HL-60/S4 treated with retinoic acid at 250 ng/mL for 4 days and 3 days (cell line): ENCODE data around the gene CLEC12A.
"Not testable (repeated sequence)": the region's sequence is repeated elsewhere in the genome, so short reads cannot be mapped to it uniquely, and the experiment has no call there.

ENCODE experiments used
- in situ Hi-C: fragments of 300-500 bp; cut with MboI; formaldehyde crosslinking; loops from 2 replicates; pipeline ENCODE4 v1.7.0; 2022; ENCODE audit warnings: low sequenced_read_pairs

CLEC12A gene

DNA sequence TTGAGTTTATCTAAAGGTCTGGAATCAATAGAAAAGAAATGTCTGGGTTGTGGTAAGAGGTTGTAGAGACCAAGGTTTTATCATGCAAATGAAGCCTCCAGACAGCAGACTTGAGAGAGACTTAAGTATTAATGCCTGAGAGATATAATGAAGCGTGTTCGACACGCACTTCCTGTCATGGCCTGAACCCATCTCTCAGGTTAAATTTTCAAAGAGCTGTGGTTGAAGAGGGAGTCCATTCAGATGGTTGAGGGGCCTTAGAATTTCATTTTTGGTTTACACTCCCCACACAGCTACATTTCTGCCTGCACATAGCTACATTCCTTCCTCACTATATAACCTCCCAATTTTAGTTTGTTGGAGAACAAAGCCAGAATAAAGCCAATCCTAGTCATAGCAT, 10.1 kb upstream of the CLEC12A start:
- in situ Hi-C loops: no loop called here

DNA sequence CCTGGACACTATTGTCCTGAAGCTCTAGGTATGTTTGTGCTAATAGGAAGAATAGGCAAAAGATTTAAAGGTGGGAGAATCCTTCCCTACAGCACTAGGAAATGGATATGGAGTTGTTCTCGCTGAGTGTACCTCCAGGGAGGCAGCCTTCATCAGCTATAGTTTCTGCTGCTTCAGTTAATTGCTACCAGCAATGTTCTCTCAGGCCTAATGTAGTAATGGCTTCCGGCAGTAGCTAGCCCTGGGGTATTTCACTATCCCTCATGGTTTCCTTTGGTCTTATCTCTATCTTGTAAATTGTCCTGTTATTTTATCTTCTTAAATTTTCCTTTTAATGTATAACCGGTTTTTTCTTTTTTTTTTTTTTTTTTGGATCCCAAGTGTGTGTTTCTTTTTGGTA, 9.3 kb upstream of the CLEC12A start:
- in situ Hi-C loops: no loop called here

DNA sequence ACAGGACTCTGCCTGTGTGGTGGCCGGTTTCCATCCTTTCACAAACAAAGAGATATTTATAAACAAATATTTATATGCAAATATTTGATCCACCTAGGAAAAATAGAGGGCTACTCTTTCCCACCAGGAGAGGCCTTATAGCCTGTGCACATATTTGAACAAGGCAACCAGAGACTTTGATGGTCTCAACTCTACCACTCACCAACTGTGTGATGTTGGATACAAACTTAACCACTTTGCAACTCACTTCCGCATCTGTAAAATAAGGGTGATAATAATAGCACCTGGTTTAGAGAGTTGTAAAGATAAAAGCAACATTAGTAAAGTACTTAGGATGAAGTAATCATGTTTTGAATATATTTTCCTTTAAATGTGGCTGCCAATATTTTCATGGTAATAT, 1.5 kb upstream of the CLEC12A start:
- in situ Hi-C loops: no loop called here

DNA sequence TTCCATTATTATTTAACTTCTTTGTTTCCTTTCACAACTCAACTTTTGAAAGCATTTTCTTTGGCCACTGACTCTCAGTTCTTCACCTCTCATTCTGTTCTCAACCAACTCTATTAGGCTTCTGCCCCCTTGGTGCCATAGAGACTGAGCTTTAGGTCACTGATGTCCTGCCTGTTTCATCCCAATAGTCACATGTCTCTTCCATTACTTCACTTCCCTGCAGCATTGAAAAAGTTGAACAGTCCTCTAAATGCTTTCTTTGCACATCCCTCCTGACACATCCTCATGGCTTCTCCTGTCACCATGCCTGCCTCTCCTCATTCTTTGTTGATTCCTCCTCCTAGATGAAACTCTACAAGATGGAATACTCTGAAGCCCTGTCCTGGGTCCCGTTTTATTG, 2.7 kb downstream of the CLEC12A start:
- in situ Hi-C loops: no loop called here

DNA sequence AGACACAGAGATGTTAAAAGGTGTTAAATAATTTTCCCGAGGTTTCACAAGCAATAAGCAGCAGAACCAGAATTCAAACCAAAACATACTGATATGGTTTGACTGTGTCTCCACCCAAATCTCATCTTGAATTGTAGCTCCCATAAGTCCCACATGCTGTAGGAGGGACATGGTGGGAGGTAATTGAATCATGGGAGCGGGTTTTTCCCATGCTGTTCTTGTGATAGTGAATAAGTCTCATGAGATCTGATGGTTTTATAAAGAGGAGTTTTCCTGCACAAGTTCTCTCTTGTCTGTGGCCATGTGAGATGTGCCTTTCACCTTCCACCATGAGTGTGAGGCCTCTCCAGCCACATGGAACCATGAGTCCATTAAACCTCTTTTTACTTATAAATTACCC, 3.5 kb downstream of the CLEC12A start:
- in situ Hi-C loops: not testable (repeated sequence)

DNA sequence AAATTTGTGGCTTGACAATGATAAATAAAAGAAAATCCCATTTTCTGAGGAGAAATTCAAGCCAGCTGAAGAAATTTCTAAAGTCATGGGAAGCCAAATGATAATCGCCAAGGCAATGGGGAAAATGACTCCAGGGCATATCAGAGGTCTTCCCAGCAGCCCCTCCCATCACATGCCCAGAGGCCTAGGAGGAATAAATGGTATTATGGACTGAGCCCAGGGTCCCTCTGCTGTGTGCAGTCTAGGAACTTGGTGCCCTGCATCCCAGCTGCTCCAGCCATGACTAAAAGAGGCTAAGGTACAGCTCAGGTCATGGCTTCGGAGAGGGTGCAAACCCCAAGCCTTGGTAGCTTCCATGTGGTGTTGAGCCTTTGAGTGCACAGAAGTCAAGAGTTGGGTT, 4.4 kb downstream of the CLEC12A start:
- in situ Hi-C loops: no loop called here

DNA sequence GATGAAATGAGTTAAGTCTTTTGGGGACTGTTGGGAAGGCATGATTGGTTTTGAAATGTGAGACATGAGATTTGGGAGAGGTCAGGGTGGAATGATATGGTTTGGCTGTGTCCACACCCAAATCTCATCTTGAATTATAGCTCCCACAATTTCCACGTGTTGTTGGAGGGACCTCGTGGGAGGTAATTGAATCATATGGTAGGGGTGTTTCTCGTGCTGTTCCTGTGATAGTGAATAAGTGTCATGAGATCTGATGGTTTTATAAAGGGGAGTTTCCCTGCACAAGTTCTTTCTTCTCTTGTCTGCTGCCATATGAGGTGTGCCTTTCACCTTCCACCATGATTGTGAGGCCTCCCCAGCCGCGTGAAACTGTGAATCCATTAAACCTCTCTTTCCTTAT, 5.4 kb downstream of the CLEC12A start:
- in situ Hi-C loops: not testable (repeated sequence)

DNA sequence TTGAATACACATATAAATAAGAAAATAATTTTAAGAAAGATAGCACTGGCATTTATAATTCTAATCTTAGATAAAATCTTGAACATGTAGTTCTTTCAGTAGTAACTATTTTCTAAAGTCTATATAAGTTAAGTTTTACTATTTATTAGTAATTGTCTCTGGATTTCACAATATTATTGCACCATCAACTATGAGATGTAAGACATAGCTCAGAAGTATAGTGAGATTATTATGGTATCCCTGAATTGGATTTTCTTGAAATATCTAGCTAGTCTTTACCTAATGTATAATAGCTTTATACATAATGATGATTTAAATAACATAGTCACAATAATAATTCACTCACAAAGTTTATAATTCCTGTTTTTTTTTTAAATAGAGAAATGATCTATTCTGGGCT, 6.7 kb downstream of the CLEC12A start:
- in situ Hi-C loops: no loop called here

DNA sequence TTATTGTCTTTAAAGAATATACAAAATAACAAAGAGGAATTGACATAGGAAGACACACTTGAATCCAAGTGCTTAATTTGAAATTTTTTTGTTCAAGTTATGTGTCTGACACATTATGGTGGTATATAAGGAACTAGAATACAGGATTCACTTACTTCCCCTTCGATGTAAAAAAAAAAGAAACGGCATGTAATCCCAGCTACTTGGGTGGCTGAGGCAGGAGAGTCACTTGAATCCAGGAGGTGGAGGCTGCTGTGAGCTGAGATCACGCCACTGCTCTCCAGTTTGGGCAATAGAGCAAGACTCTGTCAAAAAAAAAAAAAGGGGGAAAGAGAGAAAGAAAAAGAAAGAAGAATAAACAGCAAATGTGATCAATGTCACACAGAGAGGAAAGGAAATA, 8.9 kb downstream of the CLEC12A start:
- in situ Hi-C loops: no loop called here

DNA sequence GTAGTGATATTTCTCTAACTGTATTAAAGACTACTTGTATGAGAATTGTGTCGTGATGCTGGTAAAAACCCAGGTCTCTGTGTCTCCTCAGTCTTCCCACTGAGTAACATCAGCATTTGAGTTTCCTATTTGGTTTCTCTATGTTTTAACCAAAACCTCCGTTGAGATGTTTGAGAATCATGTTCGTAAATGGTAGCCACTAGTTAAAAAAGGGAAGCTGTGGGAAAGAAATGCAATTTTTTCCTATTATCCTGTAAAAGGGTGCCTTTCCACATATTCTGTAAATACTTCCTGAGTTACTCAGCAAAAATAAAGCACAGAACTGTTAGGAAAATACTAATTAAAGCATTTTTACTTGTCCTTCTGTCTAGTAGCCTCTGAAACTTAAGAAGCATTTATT, 20.7 kb downstream of the CLEC12A start:
- in situ Hi-C loops: no loop called here

DNA sequence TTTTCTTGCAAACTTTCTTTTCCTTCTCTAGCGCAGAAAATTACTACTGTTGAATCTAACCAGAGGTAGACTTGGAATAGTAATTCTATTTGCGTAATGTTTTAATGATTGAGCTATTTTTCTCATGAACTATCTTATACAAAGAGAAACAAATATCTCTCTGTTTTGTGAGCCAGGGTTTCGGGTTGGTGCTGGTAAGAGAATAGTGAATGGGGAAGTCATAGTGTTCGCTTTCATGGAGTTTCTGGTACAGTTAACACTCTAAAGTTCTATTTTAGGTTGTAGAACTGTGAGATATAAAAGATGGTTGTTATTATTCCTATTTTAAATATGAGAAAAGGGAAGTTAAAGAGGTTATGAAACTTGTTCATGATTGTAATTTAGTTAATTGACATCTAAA, 21.1 kb downstream of the CLEC12A start:
- in situ Hi-C loops: no loop called here

DNA sequence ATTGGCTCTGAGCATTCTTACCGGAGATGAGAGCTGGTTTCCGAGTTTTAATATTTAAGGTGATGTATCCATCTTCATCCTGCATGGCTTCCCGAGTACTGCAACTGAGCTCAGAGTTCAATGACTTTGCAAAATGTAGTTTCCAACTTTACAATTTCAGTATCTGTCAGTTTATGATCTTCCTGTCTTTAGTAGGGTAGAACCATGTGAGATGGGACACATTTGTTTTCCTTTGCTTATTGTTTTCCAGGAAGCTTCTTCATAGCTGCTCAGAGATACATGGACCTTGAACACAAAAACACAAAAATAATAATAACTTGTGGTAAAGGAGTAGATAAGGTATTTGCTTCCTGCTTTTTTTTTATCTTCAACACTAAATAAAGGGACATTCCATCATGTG, 27.8 kb downstream of the CLEC12A start, which contains the start of gene CLEC1B:
Gene CLEC1B (minus strand): TSS at position 106 of the 400 bp plus-strand sequence. CDS start 21 bp downstream, at position 85.
- in situ Hi-C loops: no loop called here

DNA sequence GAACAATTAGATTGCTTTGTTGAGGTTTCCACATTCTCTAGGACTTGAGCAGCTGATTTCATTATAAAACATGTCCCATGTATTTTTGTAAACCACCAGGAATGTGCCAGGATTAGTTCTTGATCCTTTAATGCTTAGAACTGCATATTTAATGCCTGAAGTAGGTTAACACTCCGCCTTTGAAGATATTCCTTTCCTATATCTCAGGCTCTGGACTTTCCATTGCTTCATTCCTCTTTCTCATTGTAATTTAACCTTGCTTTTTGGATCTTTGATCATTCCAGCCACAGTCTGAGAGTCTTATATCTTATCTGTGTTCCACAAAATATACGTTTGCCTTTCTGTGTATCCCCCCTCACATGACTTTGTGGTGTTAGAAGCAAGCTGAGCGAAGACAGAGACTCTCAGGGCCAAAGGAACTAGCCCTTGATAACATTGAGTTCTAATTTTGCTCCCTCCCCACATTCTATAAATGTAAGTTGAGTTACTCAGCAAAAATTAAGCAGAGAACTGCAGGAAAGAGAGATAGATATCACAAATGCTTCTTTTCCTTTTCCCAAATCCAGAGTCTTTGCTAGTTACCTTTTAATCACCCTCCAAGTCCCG, 30.1 kb downstream of the CLEC12A start:
- in situ Hi-C loops: loop anchor here (25.0 kb wide), 1 partner anchor 189 kb away; no protein-coding TSS in a partner anchor

DNA sequence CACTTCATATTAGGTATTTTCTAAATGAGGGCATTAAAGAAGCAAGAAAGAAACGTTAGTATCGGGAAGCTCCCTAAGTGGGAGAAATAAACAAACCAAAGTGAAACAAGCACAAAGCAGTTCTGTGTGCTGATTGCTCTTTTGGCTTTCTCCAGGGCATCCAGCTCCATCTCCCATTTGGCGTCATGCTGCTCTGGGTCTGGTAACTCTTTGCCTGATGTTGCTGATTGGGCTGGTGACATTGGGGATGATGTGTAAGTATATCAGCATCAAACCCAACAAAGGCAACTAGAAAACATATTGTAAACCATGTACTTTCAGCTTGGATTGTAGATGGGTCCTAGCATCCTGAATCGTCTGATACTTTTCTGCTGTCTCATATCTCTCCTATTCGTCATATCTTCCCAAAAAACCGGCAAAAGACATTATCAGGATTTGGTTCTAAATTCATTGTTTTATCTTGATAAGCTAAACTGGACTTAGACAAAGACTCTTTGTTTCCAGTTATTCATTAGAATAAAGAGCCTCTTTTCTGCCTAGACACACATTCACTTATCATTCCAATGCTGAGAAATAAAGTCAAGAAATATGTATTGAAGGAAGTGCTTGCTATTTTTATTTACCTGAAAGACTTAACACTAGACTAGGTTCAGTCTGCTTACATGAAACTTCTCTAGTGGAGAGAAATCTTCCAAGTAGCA, 41.6 kb downstream of the CLEC12A start:
- in situ Hi-C loops: loop anchor here (25.0 kb wide), 1 partner anchor 200 kb away; no protein-coding TSS in a partner anchor

DNA sequence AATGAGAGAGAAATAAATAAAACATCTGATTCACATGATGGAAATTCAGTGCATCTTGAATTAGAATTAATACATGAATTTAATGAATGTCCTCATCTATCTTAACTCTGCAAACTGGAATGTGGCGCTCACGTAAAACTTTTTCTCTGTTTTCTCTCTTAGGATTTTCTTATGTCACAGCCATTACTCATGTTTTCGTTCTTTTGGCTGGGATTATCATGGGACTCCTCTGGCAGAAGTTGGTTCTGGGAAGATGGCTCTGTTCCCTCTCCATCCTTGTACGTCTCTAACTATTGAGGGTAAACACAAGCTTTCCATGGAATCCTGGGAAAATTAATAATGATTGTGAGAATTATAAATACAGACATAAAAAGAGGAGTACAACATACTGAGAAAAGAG, 44.2 kb downstream of the CLEC12A start:
- in situ Hi-C loops: loop anchor here (25.0 kb wide), 1 partner anchor 203 kb away; no protein-coding TSS in a partner anchor

DNA sequence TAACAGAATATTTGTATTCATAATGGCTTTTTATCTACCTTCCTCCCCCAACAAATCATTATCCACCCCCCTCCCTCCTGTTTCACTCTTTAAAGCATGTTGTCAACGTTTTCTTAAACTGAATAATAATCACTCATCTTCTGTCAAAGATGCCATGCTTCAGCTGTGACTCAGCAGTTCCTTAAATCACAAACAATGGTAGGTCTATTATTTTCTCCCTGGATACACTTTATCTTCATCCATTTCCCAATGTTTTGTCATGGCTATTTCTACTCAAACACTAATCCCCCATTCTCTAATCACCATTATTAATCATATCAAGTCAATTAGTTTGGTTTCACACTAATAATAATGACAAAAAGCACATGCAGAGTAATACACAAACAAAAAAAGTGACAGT, 45.7 kb downstream of the CLEC12A start:
- in situ Hi-C loops: loop anchor here (25.0 kb wide), 1 partner anchor 205 kb away; no protein-coding TSS in a partner anchor

DNA sequence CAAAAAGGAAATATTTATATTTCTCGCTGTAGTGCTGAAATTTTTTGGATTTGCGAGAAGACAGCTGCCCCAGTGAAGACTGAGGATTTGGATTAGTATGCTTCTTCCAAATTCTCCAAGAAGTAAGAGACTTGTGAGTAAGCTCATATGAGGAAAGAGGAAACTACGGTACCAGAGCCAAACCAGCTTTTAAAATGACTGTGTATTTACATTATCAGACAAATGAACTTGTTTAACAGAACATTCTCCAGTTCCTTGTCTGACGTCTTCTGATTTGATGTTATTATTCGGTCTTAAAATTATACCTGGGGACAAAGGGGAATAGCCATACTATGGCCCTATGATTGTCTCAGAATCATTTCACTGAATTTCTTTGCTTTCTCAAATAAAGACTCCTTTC, 47.2 kb downstream of the CLEC12A start:
- in situ Hi-C loops: loop anchor here (25.0 kb wide), 1 partner anchor 206 kb away; no protein-coding TSS in a partner anchor

DNA sequence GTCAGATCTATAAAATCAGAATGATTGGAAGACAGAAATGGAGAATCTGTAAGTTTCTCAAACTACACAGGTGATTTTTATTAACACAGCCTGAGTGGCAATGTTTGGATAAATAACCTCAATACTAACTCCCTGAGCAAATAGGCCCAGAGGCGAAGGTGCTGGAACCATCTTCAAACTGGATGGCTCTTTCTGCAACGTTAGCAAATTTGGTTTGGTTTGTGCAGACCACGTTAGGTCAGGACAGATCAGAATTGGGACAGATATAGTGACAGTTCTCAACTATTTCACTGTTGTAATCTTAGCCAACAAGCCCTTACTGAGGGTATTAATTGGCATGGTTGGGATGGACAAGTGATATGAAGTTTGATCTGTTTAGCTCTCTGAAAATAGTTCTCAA, 50.1 kb downstream of the CLEC12A start:
- in situ Hi-C loops: loop anchor here (25.0 kb wide), 1 partner anchor 209 kb away; no protein-coding TSS in a partner anchor

DNA sequence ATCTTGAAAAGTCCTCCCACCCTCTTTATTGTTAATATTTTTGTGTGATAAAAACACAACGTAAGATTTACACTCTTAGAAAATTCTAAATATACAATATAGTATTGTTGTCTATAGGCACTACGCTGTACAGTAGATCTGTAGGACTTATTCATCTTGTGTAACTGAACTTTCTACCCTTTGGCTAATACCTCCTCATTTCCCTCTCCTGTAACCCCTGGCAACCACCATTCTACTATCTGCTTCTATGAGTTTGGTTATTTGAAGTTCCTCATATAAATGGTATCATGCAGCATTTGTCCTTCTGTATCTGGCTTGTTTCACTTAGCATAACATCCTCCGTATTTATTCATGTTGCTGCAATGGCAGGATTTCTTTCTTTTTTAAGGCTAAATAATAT, 54.0 kb downstream of the CLEC12A start:
- in situ Hi-C loops: loop anchor here (25.0 kb wide), 1 partner anchor 112 kb away; the partner anchor contains the start of gene CLEC7A

DNA sequence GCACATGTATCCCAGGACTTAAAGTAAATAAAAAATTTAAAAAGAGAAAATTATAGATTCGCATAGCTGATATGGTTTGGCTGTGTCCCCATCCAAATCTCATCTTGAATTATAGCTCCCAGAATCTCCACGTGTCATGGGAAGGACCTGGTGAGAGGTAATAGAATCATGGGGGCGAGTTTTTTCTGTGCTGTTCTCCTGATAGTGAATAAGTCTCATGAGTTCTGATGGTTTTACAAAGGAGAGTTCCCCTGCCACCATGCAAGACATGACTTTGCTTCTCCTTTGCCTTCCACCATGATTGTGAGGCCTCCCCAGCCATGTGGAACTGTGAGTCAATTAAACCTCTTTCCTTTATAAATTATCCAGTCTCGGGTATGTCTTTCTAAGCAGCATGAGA, 55.5 kb downstream of the CLEC12A start:
- in situ Hi-C loops: loop anchor here (25.0 kb wide), 1 partner anchor 111 kb away; the partner anchor contains the start of gene CLEC7A

DNA sequence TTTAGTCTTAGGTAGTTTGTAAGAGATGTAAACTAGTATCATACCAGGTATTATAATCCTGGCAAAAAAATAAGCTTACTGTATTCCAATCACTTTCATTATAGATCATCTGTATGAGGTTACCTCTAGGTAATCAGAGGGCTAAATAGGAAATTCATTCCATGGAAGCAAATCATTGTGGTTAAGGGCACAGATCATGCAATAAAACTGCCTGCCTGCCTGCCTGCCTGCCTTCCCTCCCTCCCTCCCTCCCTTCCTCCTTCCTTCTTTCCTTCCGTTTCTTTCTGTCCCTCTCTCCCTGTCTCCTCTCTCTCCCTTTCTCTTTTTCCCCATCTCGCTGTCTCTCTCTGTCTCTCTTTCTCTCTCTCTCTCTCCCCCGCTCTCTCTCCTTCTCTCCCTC, 56.1 kb downstream of the CLEC12A start:
- in situ Hi-C loops: loop anchor here (25.0 kb wide), 1 partner anchor 110 kb away; the partner anchor contains the start of gene CLEC7A

DNA sequence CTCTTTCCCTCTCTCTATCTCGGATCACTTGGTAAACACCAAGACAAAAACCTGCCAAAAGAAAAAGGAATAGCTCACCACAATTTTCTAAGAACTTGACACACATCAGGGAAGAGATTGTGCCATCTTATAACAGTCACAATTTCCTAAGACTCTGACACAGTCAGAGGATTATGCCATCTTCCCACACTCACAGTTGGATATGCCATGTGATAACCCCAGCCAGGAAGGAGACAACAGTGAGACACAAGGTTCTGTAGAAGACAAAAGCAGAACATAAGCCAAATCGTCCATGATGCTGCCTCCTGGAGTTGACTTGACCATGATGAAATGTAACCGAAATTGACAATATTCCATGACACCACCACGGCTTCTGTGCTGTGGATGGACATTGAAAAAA, 56.5 kb downstream of the CLEC12A start:
- in situ Hi-C loops: loop anchor here (25.0 kb wide), 1 partner anchor 110 kb away; the partner anchor contains the start of gene CLEC7A
